GM12892 (cell line): ENCODE results near the gene HERC6.

Source experiments
- POLR2A ChIP-seq: IDR thresholded peaks from 2 replicates; pipeline ENCODE4 v1.6.1; 2011; ENCODE audit warnings: low read depth, low read length, control low read depth
- POLR2AphosphoS5 ChIP-seq: IDR thresholded peaks from 2 replicates; pipeline ENCODE4 v1.6.1; 2011; ENCODE audit warnings: low read depth, low read length, control low read depth
- TAF1 ChIP-seq: IDR thresholded peaks from 2 replicates; pipeline ENCODE4 v1.6.1; 2011; ENCODE audit warnings: low read depth, mild to moderate bottlenecking, control low read depth, low read length, borderline replicate concordance

DNA sequence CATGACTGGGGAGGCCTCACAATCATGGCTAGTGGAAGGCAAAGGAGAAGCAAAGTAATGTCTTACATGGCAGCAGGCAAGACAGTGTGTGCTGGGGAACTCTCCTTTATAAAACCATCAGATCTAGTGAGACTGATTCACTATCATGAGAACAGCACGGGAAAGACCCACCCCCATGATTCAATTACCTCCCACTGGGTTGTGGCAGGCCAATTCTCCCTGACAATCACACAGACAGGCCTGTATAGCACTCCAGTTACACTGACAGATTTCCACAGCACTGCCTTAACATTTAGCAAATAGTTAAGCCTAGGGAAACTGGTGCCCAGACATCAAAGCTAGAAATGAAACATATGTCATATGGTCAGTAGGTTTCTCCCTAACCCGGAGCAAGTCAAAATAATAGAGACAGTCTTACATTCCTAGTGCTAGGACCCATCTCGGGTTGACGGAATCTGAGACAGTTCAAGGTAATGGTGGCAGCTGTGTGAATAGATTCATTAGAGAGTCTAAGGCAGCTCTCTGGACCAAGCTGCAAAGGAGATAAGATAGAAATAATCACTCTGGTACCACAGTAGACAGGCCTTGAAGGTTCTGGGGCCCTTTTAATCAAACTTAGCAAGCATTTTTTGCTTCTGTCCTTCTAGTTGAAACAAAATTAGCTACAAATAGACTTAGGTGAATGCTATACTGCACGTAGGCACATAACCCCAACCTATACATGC lies 68.9 kb downstream of the HERC6 start:
- TF ChIP-seq POLR2A (no peak), POLR2AphosphoS5 (no peak), TAF1 (no peak)
